Fibroblast of lung (primary cell): ENCODE results near the gene UBXN6.

ENCODE experiments used
- EZH2 ChIP-seq: IDR thresholded peaks from 2 replicates; pipeline ENCODE4 v1.5.1; 2012; ENCODE audit warnings: low read length, control low read depth, mild to moderate bottlenecking; ENCODE audit errors: missing control alignments
- TF ChIP-seq, protein P1 (sequence below), 2 donors: IDR thresholded peaks in 1 of 2; conservative IDR thresholded peaks in 1 of 2; 1 replicate in 1 of 2; 2 replicates in 1 of 2; pipeline ENCODE4 v1.5.1; 2011 to 2012; ENCODE audit warnings: low read length in 2 of 2, control low read depth in 1 of 2, inconsistent platforms in 1 of 2, low read depth in 1 of 2, mild to moderate bottlenecking in 1 of 2

DNA sequence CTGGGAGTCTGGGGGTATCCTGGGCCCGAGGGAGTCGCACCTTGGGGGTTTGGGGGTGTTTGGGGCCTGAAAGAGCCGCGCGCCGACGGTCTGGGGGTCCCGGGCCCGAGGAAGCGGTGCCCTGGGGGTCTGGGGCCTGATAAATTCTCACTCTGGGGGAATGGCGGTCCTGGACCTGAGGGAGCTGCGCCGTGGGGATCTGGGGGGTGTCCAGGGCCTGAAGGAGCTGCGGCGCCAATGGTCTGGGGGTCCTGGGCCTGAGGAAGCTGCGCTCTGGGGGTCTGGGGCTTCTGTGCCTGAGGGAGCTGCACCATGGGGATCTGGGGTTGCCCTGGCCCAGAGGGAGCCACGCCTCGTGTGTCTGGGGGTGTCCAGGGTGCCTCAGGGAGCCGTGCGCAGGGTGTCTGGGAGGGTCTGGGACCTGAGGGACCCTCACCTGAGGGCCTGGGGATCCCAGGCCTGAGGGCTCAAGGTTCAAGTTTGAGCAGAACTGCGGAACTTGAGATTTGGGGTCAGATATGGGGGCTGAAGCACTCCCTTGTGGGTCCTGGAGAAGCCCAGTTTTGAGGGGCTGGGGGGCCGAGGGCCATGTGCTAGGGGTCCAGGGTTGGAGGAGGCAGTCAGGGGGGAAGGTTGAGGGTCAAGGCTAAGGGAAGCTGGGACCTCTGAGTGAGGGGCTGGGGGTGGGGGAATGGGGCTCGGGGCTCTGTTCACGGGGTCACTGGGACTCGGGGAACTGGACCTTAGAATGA is 15.6 kb upstream of the UBXN6 start:
- TF ChIP-seq, protein P1, sequence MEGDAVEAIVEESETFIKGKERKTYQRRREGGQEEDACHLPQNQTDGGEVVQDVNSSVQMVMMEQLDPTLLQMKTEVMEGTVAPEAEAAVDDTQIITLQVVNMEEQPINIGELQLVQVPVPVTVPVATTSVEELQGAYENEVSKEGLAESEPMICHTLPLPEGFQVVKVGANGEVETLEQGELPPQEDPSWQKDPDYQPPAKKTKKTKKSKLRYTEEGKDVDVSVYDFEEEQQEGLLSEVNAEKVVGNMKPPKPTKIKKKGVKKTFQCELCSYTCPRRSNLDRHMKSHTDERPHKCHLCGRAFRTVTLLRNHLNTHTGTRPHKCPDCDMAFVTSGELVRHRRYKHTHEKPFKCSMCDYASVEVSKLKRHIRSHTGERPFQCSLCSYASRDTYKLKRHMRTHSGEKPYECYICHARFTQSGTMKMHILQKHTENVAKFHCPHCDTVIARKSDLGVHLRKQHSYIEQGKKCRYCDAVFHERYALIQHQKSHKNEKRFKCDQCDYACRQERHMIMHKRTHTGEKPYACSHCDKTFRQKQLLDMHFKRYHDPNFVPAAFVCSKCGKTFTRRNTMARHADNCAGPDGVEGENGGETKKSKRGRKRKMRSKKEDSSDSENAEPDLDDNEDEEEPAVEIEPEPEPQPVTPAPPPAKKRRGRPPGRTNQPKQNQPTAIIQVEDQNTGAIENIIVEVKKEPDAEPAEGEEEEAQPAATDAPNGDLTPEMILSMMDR (conservative IDR thresholded peaks at IDR 0.05 in 1 of 2, IDR thresholded peaks at IDR 0.05 in 1 of 2; ENCODE audit: low read depth in 1 of 2, low read length in 2 of 2), result no peak
- TF ChIP-seq EZH2, result no peak
